Spinal cord (tissue), 10 donors: ENCODE measurements around the gene NDUFC2. TPM values are rescaled to one million over a fixed set of nuclear protein-coding genes. Genes with fewer than 3 reads are reported as not detected.
A peak's percentile ranks its signal among the peaks of the same experiment; 100 is the strongest.

Experiments used
- DNase-seq, 6 donors: peaks; one replicate each; pipeline versions ENCODE4 v3.0.0 to v3.0.0-alpha.2; 2013 to 2015; ENCODE audit warnings: low spot score in 6 of 6, low read depth in 4 of 6
- H3K27ac ChIP-seq: one replicate; pipeline ENCODE4 v1.5.1; 2013; ENCODE audit warnings: low read depth, low read length, control low read depth
- H3K27me3 ChIP-seq: one replicate; pipeline ENCODE4 v1.6.1; 2013; ENCODE audit warnings: low read length; ENCODE audit not compliant: control insufficient read depth, insufficient read depth
- H3K36me3 ChIP-seq: one replicate; pipeline ENCODE4 v1.6.1; 2013; ENCODE audit warnings: low read length; ENCODE audit not compliant: control insufficient read depth, insufficient read depth
- H3K4me1 ChIP-seq: one replicate; pipeline ENCODE4 v1.6.1; 2013; ENCODE audit warnings: low read length; ENCODE audit not compliant: control insufficient read depth, insufficient read depth
- H3K4me3 ChIP-seq: one replicate; pipeline ENCODE4 v1.5.1; 2013; ENCODE audit warnings: low read depth, low read length, control low read depth
- H3K9me3 ChIP-seq: one replicate; pipeline ENCODE4 v1.6.1; 2013; ENCODE audit warnings: low read length; ENCODE audit not compliant: control insufficient read depth, insufficient read depth
- WGBS: methylation state at CpG from one replicate; pipeline ENCODE4 v1.1.5; 2013; ENCODE audit warnings: missing lambda C conversion rate; ENCODE audit not compliant: insufficient coverage; 5-methylcytosine and 5-hydroxymethylcytosine counted together
- long read RNA-seq, 4 donors: transcript quantifications; one replicate each; lab custom pipeline, GENCODE V29; 2026
- polyA plus RNA-seq, 2 donors: library from polyadenylated mRNA; unstranded; fragments of 120-200 nt; gene quantifications; one replicate each; pipeline ENCODE4 v1.2.1, GENCODE V29; 2013; ENCODE audit not compliant: insufficient read length in 2 of 2
- total RNA-seq, 2 donors: library from RNA; depleted of rRNA in 1 of 2; stranded (reverse); fragments of 120-200 nt in 1 of 2; fragments of >200 nt in 1 of 2; gene quantifications; one replicate each; pipeline versions ENCODE4 v1.2.3 to v1.2.4, GENCODE V29; 2013 to 2014
- donor health status: healthy.

The NDUFC2 gene
- 100 to 1,000 TPM in 1 of 2 donors, 10 to 100 TPM in 1; 82.2 to 257 TPM for total RNA-seq
- polyA plus RNA-seq: 100 to 1,000 TPM; 263 to 275 TPM
- long read RNA-seq, donor 1, transcript NDUFC2-201 (3 exons, 2,518 nt): major isoform, 288 of 368 reads
- long read RNA-seq, donor 1, partial matches to known transcripts: 70 of 368 reads
- long read RNA-seq, donor 1, other reads (novel, unspliced or antisense): 6 of 368 reads
- long read RNA-seq, donor 2, transcript NDUFC2-201 (3 exons, 2,518 nt): major isoform, 107 of 109 reads
- long read RNA-seq, donor 2, partial matches to known transcripts: 0 of 109 reads
- long read RNA-seq, donor 2, other reads (novel, unspliced or antisense): 0 of 109 reads
- long read RNA-seq, donor 3, transcript NDUFC2-201 (3 exons, 2,518 nt): major isoform, 106 of 122 reads
- long read RNA-seq, donor 3, partial matches to known transcripts: 14 of 122 reads
- long read RNA-seq, donor 3, other reads (novel, unspliced or antisense): 0 of 122 reads
- long read RNA-seq, donor 4, transcript NDUFC2-201 (3 exons, 2,518 nt): major isoform, 251 of 322 reads
- long read RNA-seq, donor 4, partial matches to known transcripts: 68 of 322 reads
- long read RNA-seq, donor 4, other reads (novel, unspliced or antisense): 0 of 322 reads

DNA sequence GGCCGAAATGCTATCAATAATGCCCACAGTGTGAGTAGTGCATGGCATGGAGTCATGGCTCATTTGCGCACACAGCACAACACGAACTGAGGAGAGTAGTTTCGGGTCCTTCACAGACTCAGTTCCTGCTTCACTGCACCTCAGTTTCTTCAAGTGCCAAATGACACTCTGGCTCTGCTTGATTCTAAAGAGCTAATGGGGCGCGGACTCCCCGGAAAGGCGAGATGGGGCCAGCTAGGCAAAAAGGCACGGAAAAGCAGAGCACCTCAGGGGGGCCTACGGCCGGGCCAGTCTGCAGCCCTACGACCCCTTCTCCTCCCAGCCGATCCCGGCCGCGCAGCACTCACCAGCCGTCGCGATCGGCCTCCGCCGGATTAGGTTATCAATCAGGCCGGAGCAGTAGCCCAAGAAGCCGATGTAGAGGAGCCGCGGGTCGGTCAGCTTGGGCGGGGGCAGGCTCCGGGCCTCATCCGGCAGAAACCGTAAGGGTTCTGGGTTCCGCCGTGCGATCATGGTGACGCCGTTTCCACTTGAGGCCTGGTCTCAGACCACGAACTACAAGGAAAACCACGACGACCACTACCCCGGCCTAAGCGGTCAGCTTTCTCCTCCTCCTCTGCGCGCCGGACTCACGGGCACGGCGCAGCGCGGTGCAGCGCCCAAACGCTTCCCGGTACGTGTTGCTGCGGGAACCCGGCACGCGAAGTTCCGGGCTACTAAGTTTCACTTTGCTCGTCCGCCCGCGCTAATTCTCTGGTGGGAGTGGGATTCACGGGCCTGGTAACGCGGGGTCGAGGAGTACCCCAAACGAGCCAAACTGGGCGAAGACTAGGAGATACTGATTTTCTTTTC lies at the start of gene NDUFC2:
NDUFC2 (minus strand) TSS at position 631 of the 852 bp plus-strand sequence; CDS start at position 513, 118 bp downstream.
- H3K27me3 ChIP-seq: no peaks in the 10 kb centered on the region
- peaks cover 20% of the 10 kb centered on the region for H3K4me1 ChIP-seq
- H3K27ac ChIP-seq: peak within 1 kb of the TSS; percentile 90
- peak in 4 of 6 donors; percentile 74 to 94 (median 85) for DNase-seq
- peaks cover 5% of the 10 kb centered on the region for H3K36me3 ChIP-seq
- H3K9me3 ChIP-seq: no peaks in the 10 kb centered on the region
- WGBS: 0% methylated on average over 59 of the region's 68 CpGs
- peak within 1 kb of the TSS; percentile 79 for H3K4me3 ChIP-seq

DNA sequence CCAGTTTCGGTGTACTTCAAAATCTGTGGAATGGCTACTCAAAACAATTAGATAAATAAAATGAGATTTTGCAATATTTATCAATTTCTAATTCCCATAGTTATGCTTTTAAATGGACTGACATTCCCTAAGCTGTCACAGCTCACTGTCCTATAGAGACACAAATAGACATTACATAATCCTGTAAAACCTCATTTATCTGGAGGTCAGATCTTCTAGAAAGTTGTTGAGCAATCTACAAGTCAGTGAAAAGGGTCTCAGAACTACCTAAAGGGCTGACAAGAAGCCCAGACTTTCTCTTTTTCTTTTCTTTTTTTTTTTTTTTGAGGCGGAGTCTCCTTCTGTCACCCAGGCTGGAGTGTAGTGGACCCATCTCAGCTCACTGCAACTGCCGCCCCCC lies 47.7 kb upstream of the NDUFC2 start:
- WGBS: 100% methylated on average over 1 of the region's 3 CpGs
- DNase-seq: no peak
- Histone ChIP-seq H3K4me3 (no peak overlapping the region), H3K9me3 (no peaks in the 10 kb centered on the region), H3K4me1 (no peaks in the 10 kb centered on the region), H3K27me3 (no peaks in the 10 kb centered on the region), H3K27ac (no peak overlapping the region), H3K36me3 (peaks cover 4% of the 10 kb centered on the region)

DNA sequence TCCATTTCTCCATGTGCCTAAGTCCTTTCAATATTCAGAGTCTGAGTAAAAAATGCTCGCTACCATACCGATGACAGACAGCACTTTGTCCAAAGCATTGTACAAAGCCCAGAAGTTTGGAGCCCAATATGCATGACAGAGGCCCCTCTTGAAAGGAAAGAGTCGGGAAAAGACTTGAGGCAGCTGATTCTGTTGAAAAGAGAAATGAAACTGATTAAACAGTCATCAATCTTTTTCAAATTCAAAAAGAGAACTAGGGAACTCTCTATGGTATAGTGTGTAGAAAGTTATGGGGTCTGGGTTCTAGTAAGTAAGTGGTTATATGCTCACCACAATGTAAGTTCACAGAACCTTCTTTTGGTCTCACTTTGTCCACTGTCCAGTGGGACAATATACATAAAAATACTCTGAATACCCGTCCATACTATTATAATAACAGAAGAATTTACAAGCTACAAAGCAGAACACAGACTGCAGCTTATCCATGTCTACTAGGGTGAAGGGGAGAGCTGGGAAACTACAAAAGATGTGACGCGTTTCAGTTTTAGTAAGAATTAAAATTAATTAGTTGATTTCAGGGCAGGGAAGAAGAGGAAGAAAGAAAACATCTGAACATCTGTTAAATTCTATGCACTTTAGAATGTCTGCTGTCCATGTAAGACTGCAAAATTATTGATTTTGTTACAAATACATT lies 33.1 kb upstream of the NDUFC2 start:
- no peak overlapping the region for H3K27ac ChIP-seq
- peak in 1 of 6 donors; percentile 10 for DNase-seq

DNA sequence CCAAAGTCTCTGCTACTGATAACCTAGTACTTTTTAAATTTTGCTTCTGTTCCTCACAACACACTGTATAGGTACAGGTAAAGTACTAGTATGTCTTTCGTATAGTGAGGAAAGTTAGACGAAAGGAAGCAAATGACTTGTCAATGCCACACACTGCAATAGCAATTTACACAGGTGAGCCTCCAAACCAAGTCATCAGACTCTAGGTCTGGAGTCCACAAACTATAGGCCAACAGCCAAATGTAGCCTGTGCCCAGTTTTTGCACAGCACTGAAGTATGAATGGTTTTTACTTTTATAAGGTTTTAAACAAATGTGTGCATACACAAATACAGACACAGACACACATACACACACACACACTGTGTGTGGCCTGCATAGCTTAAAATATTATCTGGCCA lies 31.6 kb upstream of the NDUFC2 start:
- H3K9me3 ChIP-seq: no peaks in the 10 kb centered on the region
- no peak for DNase-seq
- H3K27ac ChIP-seq: no peak overlapping the region
- peaks cover 4% of the 10 kb centered on the region for H3K36me3 ChIP-seq
- WGBS: no CpG with 5 or more reads among the region's 2 CpGs
- H3K27me3 ChIP-seq: no peaks in the 10 kb centered on the region
- no peak overlapping the region for H3K4me3 ChIP-seq
- H3K4me1 ChIP-seq: no peaks in the 10 kb centered on the region

More for the DNA sequence above, 33.1 kb upstream of the NDUFC2 start:
- no peak overlapping the region for H3K4me3 ChIP-seq
- peaks cover 6% of the 10 kb centered on the region for H3K36me3 ChIP-seq
- 38% methylated on average over 4 of the region's 6 CpGs for WGBS
- no peaks in the 10 kb centered on the region for H3K27me3 ChIP-seq
- no peaks in the 10 kb centered on the region for H3K9me3 ChIP-seq
- no peaks in the 10 kb centered on the region for H3K4me1 ChIP-seq

DNA sequence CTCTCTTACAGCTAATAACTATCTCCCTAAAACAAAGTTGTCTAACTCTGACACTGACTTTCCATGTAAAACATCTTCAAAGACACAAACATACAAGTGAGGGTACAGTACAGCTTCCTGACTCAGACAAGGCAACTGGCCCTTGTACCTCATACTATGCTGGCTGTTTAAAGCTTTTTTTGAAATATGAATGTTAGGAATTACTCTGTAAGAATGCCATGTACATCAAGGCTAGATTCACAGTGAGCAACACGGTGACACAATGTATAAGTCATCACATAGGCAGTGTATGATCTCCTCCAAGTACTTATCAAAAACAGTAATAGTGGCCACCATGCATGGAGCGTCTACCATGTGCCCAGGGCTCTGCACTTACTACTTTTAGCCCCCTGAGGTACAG lies 31.2 kb upstream of the NDUFC2 start:
- no peaks in the 10 kb centered on the region for H3K4me1 ChIP-seq
- peaks cover 6% of the 10 kb centered on the region for H3K36me3 ChIP-seq
- DNase-seq: no peak
- no peaks in the 10 kb centered on the region for H3K27me3 ChIP-seq
- WGBS: 100% methylated on average over 2 of the region's 2 CpGs
- H3K27ac ChIP-seq: no peak overlapping the region
- no peaks in the 10 kb centered on the region for H3K9me3 ChIP-seq
- no peak overlapping the region for H3K4me3 ChIP-seq

DNA sequence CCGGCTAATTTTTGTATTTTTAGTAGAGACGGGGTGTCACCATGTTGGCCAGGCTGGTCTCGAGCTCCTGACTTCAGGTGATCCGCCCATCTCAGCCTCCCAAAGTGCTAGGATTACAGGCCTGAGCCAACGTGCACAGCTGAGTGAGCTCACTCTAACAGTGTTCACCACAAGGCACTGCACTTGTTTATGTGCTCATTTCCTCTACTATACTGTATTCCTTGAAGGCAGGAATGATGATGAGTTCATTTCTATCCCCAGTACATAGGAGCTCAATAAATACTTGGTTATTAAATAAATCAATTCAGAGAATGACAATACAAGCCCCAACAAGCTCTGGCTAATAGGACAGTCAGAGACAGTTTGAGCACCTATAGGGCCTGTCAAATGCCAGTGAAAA lies 30.7 kb upstream of the NDUFC2 start:
- no peak overlapping the region for H3K27ac ChIP-seq

DNA sequence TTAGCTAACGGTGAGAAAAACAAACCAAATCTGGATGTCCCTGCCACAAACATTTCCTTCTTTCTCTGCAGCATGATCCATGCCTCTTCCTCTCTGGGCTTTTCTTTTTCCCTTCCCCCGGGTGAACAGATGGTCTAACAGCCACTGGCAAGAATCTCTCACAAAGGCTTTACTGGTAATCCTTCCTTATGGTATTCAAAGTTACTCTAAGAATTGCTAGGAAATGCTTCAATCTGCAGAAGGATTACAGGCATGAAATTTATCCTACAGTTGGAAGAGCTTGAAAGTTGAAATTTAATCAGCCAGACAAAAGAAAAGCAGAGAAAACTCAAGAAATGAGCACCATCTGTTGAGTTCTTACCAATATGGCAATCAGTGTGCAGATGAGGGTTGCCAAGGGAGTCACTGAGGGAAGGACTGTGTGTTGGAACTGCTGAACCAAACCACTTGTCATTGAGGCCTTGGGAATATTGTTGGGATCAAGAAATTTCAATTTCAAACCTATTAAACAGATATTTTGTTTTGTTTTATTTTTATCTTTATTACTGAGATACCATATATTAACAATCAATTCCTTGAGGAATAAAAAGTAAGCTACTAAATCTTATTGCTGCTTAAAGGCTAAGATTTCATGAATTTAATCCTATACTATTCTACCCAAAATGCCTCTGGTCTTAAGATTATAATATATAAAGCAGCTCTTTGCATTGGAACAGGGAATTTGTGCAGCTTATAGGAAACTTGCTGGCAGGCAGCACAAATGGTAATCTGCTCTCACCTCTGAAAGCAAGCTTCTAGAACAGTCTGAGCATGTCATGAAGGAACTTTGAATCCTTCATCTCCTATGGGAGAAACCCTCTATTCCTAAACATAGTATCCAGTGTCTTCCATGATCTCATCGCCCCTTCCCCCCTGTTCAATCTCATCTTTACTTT lies 29.7 kb upstream of the NDUFC2 start:
- WGBS: 39% methylated on average over 3 of the region's 3 CpGs
- H3K4me1 ChIP-seq: no peaks in the 10 kb centered on the region
- no peak overlapping the region for H3K27ac ChIP-seq
- DNase-seq: peak in 3 of 6 donors; percentile 5 to 96 (median 82)
- no peak overlapping the region for H3K4me3 ChIP-seq
- no peaks in the 10 kb centered on the region for H3K27me3 ChIP-seq
- peaks cover 6% of the 10 kb centered on the region for H3K36me3 ChIP-seq
- H3K9me3 ChIP-seq: no peaks in the 10 kb centered on the region

More for the DNA sequence above, 30.7 kb upstream of the NDUFC2 start:
- no peaks in the 10 kb centered on the region for H3K9me3 ChIP-seq
- no peak for DNase-seq
- H3K4me3 ChIP-seq: no peak overlapping the region
- no peaks in the 10 kb centered on the region for H3K27me3 ChIP-seq
- H3K4me1 ChIP-seq: no peaks in the 10 kb centered on the region
- 97% methylated on average over 3 of the region's 5 CpGs for WGBS
- peaks cover 6% of the 10 kb centered on the region for H3K36me3 ChIP-seq

DNA sequence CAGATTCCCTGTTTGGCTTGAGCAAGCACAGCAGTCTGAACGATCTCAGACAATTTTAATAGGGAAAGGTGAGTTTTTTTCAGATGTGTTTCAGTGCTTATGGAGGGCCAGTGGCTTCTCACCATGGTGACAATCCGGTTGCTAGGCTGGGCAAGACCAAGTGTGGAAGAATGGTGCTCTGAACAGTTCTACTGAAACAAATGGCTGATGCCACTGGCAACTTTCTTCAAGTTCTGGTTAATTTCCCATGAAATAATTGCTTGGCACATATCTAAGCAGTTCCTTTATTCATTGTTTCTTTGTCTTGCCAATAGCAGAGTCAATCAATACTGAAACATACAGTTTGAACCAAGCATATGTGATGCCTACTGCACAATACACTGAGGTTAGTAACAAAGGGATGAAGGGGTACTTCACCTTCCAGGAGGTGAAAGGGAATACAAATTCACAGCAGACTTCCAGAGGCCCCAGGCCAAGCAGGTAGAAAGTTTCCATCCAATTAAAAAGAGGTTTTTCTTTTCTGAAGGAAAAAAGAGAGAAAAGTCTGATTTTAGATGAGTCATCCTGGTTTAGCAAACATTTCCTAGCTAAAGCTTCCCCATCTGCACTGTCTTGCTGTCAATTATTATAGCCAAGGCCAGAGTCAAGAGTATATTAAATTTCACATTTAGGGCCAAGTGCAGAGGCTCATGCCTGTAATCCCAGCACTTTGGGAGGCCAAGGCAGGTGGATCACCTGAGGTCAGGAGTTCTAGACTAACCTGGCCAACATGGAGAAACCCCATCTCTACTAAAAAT lies 21.2 kb upstream of the NDUFC2 start:
- no peaks in the 10 kb centered on the region for H3K4me1 ChIP-seq
- no peaks in the 10 kb centered on the region for H3K9me3 ChIP-seq
- DNase-seq: peak in 4 of 6 donors; percentile 64 to 92 (median 80)
- H3K36me3 ChIP-seq: peaks cover 6% of the 10 kb centered on the region
- H3K4me3 ChIP-seq: no peak overlapping the region
- H3K27me3 ChIP-seq: no peaks in the 10 kb centered on the region
- H3K27ac ChIP-seq: peak overlapping the region; percentile 58
- WGBS: 30% methylated on average over 2 of the region's 2 CpGs
